ENCODE data around the gene CSRNP2. TPM values are rescaled to one million over a fixed set of nuclear protein-coding genes. Genes with fewer than 3 reads are reported as not detected.
A peak's percentile ranks its signal among the peaks of the same experiment; 100 is the strongest.

CSRNP2 gene
- total and polyA plus RNA-seq, 3 experiments from 2014 or later, result 4.8 to 21.5 (median 20.5) TPM

DNA sequence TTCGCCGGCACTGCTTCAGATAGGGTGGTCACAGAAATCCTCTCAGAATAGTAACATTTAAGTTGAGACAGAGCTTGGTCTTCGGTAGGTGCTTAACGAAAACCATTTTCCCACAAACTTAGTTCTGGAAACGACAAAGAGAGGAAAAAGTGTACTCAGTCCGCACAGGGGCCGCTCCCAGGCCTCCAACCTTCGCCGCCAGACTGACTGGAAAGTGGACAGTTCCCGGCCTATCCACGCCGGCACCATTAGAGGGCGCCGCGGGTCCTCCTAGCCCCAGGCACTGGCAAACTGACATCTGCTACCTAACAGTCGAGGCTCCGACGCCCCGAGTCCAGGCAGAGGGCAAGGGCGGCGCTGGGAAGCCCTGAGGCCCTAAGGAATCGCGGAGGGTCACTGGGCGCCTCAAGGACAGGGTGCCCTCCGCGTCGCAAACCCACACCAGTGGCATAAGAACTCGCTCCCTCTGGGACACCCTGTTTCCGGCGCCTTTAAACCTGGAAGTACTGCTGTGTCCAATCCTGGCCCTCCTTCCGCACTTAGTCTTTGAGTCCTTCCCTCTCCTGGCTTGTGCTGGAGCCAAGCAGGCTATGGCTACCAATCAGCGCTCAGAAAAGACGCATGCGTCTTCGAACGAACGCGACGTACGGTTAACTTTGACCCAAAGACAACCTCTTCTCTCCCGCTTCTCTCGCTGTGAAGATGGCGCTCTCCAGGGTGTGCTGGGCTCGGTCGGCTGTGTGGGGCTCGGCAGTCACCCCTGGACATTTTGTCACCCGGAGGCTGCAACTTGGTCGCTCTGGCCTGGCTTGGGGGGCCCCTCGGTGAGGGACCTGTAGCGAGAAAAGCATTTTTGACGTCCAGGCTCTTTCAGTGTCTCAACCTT lies 35.5 kb downstream of the CSRNP2 start, which contains the start of gene LETMD1:
TSS of gene LETMD1 (plus strand) at position 673 of the 886 bp plus-strand sequence. CDS start at position 703, 30 bp downstream.
- DNase-seq, result peak; percentile 84 to 96 (median 94)
- Mint-ChIP-seq H3K27me3 (no peaks in the 10 kb centered on the region), H3K4me1 (peaks cover 30 to 43% (median 40%) of the 10 kb centered on the region in 3 donors), H3K27ac (peak within 1 kb of the TSS; percentile 92 to 99 (median 96)), H3K36me3 (peaks cover 0 to 25% (median 1%) of the 10 kb centered on the region in 3 donors), H3K4me3 (peak within 1 kb of the TSS; percentile 92 to 100 (median 95)), H3K9me3 (no peaks in the 10 kb centered on the region)
- H3K27me3 ChIP-seq (ENCODE audit: insufficient read depth, low read length, poor library complexity, severe bottlenecking), result no peaks in the 10 kb centered on the region
- ChIA-PET CTCF (interaction anchor here (0.6 to 1.7 kb wide), 9 partner anchors 12 to 293 kb away, joined by 3 to 6 read pairs (median 3); partner anchors contain the start of gene SLC11A2), POLR2A (interaction anchor here (0.9 to 1.5 kb wide), 2 partner anchors 36 to 191 kb away, joined by 4 to 5 read pairs; partner anchors contain the start of gene DAZAP2)
- H3K9me3 ChIP-seq (ENCODE audit: low read length), result no peaks in the 10 kb centered on the region
- H3K27ac ChIP-seq (ENCODE audit: low read depth, low read length), result peak within 1 kb of the TSS; percentile 82
- H3K4me1 ChIP-seq (ENCODE audit: insufficient read depth, low read length), result peaks cover 29% of the 10 kb centered on the region
- H3K4me3 ChIP-seq (ENCODE audit: low read length), result peak within 1 kb of the TSS; percentile 82
- H3K36me3 ChIP-seq (ENCODE audit: insufficient read depth, low read length), result peaks cover 5% of the 10 kb centered on the region

DNA sequence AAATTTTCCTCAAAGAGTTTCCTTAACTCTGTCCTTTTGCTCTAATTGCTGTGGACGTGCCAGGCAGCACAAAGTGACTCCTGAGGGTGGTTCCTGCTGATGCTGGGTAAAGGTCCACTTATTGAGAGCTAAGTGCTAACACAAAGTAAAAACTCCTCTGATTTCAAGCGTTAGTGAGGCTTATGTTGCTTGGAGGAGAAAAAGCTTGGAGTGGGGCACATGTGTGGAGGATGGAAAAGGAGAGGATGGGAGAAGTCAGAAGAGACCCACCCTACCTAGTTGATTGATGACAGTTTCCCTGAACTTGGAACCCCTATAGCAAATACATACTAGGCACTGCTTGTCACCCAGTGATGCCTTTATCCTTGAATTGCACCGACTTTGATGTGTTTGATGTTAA lies 47.1 kb downstream of the CSRNP2 start:
- Histone ChIP-seq H3K27me3 (ENCODE audit: insufficient read depth, low read length, poor library complexity, severe bottlenecking) (no peaks in the 10 kb centered on the region), H3K4me3 (ENCODE audit: low read length) (no peak overlapping the region), H3K27ac (ENCODE audit: low read depth, low read length) (no peak overlapping the region), H3K4me1 (ENCODE audit: insufficient read depth, low read length) (no peaks in the 10 kb centered on the region), H3K36me3 (ENCODE audit: insufficient read depth, low read length) (no peaks in the 10 kb centered on the region), H3K9me3 (ENCODE audit: low read length) (no peaks in the 10 kb centered on the region)
- Mint-ChIP-seq H3K36me3 (peaks cover 0 to 1% (median 0%) of the 10 kb centered on the region in 3 donors), H3K4me3 (no peak overlapping the region), H3K27ac (no peak overlapping the region), H3K27me3 (no peaks in the 10 kb centered on the region), H3K9me3 (no peaks in the 10 kb centered on the region), H3K4me1 (no peaks in the 10 kb centered on the region)
- ChIA-PET CTCF (interaction anchor here (1.0 to 1.4 kb wide), 3 partner anchors 10 to 305 kb away, joined by 3 to 5 read pairs (median 4); partner anchors contain the start of gene SLC11A2), POLR2A (no interaction called here)
- DNase-seq, result no peak

DNA sequence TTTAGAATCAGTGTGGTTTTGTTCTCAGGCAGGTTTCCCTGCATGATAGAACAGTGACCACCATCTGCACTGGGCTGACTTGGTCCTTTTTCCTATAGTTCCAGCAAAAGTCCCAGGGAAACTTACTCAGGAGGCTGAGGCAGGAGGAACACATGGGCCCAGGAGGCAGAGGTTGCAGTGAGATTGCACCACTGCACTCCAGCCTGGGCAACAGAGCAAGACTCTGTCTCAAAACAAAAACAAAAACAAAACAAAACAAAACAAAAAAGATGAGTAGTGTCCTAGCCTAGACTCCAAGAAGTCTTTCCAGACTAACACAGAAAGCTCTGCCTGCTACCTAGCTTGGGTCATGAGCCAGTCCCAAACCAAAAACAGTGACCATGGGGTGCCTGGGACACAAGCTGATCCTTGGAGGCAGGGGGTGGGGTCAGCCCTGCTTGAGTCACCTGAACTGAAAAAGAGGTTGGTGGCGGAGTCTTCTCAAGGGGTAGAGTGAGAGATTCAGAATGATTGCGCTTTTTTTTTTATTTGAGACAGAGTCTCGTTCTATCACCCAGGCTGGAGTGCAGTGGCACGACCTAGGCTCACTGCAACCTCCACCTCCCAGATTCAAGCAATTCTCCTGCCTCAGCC lies 49.8 kb downstream of the CSRNP2 start:
- Histone ChIP-seq H3K27ac (ENCODE audit: low read depth, low read length) (no peak overlapping the region), H3K9me3 (ENCODE audit: low read length) (no peaks in the 10 kb centered on the region), H3K4me1 (ENCODE audit: insufficient read depth, low read length) (no peaks in the 10 kb centered on the region), H3K36me3 (ENCODE audit: insufficient read depth, low read length) (no peaks in the 10 kb centered on the region), H3K27me3 (ENCODE audit: insufficient read depth, low read length, poor library complexity, severe bottlenecking) (no peaks in the 10 kb centered on the region), H3K4me3 (ENCODE audit: low read length) (no peak overlapping the region)
- CTCF ChIA-PET, result interaction anchor here (1.2 kb wide), 1 partner anchor 13 kb away, joined by 3 read pairs; no protein-coding TSS in a partner anchor
- Mint-ChIP-seq H3K27me3 (peaks cover 4 to 6% of the 10 kb centered on the region in 2 donors), H3K9me3 (no peaks in the 10 kb centered on the region), H3K4me3 (no peak overlapping the region), H3K36me3 (peaks cover 0 to 1% (median 0%) of the 10 kb centered on the region in 3 donors), H3K27ac (peak overlapping the region in 1 of 8 donors; percentile 70), H3K4me1 (no peaks in the 10 kb centered on the region)
- POLR2A ChIA-PET, result no interaction called here
- DNase-seq, result no peak

DNA sequence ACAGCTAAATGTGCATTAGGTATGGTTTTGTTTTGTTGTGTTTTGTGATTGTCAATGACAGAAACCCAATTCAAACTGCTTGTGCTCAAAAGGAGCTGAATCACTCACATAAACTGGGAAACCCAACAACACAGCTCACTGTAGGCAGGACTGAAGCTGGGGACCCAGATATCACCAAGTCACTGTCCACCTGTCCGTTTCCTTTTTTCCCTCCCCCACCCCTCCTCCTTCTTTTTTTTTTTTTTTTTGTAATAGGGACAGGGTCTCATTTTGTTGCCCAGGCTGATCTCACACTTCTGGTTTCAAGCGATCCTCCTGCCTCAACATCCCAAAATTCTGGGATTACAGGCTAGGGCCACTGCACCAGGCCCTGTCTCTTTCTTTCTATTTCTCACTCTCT lies 50.3 kb downstream of the CSRNP2 start:
- no peak for DNase-seq
- H3K4me3 Mint-ChIP-seq, result no peak overlapping the region
- Histone ChIP-seq H3K27ac (ENCODE audit: low read depth, low read length) (no peak overlapping the region), H3K4me1 (ENCODE audit: insufficient read depth, low read length) (peaks cover 5% of the 10 kb centered on the region), H3K4me3 (ENCODE audit: low read length) (no peak overlapping the region), H3K9me3 (ENCODE audit: low read length) (no peaks in the 10 kb centered on the region), H3K36me3 (ENCODE audit: insufficient read depth, low read length) (no peaks in the 10 kb centered on the region), H3K27me3 (ENCODE audit: insufficient read depth, low read length, poor library complexity, severe bottlenecking) (no peaks in the 10 kb centered on the region)
- H3K27me3 Mint-ChIP-seq, result peaks cover 4 to 6% of the 10 kb centered on the region in 2 donors
- H3K36me3 Mint-ChIP-seq, result peaks cover 0 to 1% (median 0%) of the 10 kb centered on the region in 3 donors
- peak overlapping the region in 1 of 8 donors; percentile 70 for H3K27ac Mint-ChIP-seq
- ChIA-PET POLR2A (interaction anchor here (0.6 to 0.7 kb wide), 2 partner anchors 11 to 45 kb away, joined by 3 to 7 read pairs; no protein-coding TSS in a partner anchor), CTCF (interaction anchor here (1.2 kb wide), 1 partner anchor 14 kb away, joined by 3 read pairs; no protein-coding TSS in a partner anchor)
- H3K9me3 Mint-ChIP-seq, result no peaks in the 10 kb centered on the region
- peaks cover 0 to 3% (median 2%) of the 10 kb centered on the region in 3 donors for H3K4me1 Mint-ChIP-seq

DNA sequence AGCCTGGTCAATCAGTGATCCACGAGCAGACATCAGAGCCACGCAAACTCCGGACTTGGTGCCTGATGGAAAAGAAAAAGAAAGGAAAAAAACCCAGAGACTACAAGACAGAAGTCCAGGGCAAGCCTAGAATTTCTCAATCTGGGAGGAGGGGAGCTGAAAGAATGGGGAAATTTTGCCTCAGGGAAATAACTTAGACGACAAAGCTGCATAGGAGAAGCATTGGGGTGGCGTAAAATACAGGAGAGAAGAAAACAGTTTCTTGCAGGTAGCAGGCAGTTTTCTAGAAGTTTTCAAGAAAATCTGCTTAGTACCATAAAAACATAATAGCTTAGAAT lies 54.6 kb downstream of the CSRNP2 start:
- no peak overlapping the region for H3K27ac ChIP-seq (ENCODE audit: low read depth, low read length)
- Mint-ChIP-seq H3K9me3 (no peaks in the 10 kb centered on the region), H3K27ac (peak overlapping the region in 1 of 8 donors; percentile 52), H3K27me3 (peaks cover 4 to 6% of the 10 kb centered on the region in 2 donors), H3K36me3 (peaks cover 0 to 10% (median 1%) of the 10 kb centered on the region in 3 donors), H3K4me3 (peak overlapping the region in 1 of 7 donors; percentile 83), H3K4me1 (peaks cover 30 to 37% (median 30%) of the 10 kb centered on the region in 3 donors)
- ChIA-PET POLR2A (no interaction called here), CTCF (interaction anchor here (0.9 to 1.5 kb wide), 3 partner anchors 15 to 263 kb away, joined by 3 to 4 read pairs (median 3); no protein-coding TSS in a partner anchor)
- DNase-seq, result no peak
- H3K36me3 ChIP-seq (ENCODE audit: insufficient read depth, low read length), result no peaks in the 10 kb centered on the region
- no peak overlapping the region for H3K4me3 ChIP-seq (ENCODE audit: low read length)
- H3K27me3 ChIP-seq (ENCODE audit: insufficient read depth, low read length, poor library complexity, severe bottlenecking), result no peaks in the 10 kb centered on the region
- H3K9me3 ChIP-seq (ENCODE audit: low read length), result no peaks in the 10 kb centered on the region
- H3K4me1 ChIP-seq (ENCODE audit: insufficient read depth, low read length), result peaks cover 17% of the 10 kb centered on the region

DNA sequence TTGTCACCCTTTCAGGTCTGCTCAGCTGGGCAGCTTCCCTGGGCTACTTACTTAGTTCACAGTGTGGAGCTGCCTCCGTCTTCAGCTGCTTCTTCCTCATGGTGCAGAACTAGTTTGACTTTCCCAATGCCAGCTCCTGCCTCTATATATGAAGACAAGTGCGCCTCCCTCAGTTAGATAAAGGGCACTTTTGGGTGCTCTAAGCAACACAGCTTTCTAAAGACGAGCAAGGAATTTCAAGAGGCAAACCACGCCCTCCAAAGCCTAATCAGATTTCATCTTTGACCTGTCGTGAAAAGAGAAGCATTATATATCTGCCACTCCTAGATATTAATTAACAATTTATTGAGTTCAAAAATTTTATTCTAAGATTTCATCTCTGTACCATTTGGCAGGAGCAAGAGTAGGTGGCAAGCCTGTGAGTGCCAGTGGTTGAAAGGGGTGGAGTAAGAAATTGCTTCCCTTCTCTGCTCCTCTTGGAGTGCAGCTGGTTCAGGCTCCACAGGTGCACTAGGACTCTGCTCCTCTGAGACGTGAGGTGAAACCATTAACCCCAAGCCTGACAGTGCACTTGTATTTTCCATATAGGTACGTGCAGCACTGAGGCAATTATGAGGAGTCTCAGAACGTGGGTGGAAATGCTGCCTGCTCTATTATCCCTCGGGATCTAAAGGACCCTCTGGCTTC lies 55.1 kb downstream of the CSRNP2 start:
- CTCF ChIA-PET, result interaction anchor here (0.8 to 1.5 kb wide), 6 partner anchors 15 to 263 kb away, joined by 3 to 5 read pairs (median 4); no protein-coding TSS in a partner anchor
- H3K36me3 Mint-ChIP-seq, result peaks cover 0 to 10% (median under 1%) of the 10 kb centered on the region in 3 donors
- H3K27ac Mint-ChIP-seq, result peak overlapping the region in 1 of 8 donors; percentile 68
- Histone ChIP-seq H3K4me3 (ENCODE audit: low read length) (no peak overlapping the region), H3K27ac (ENCODE audit: low read depth, low read length) (no peak overlapping the region), H3K9me3 (ENCODE audit: low read length) (no peaks in the 10 kb centered on the region), H3K27me3 (ENCODE audit: insufficient read depth, low read length, poor library complexity, severe bottlenecking) (no peaks in the 10 kb centered on the region), H3K4me1 (ENCODE audit: insufficient read depth, low read length) (peaks cover 20% of the 10 kb centered on the region), H3K36me3 (ENCODE audit: insufficient read depth, low read length) (no peaks in the 10 kb centered on the region)
- DNase-seq, result peak in 1 of 5 donors; percentile 26
- H3K4me1 Mint-ChIP-seq, result peaks cover 33 to 42% (median 36%) of the 10 kb centered on the region in 3 donors
- POLR2A ChIA-PET, result interaction anchor here (0.9 to 1.1 kb wide), 2 partner anchors 264 to 315 kb away, joined by 3 to 9 read pairs; partner anchors contain the start of gene ATF1
- no peaks in the 10 kb centered on the region for H3K9me3 Mint-ChIP-seq
- H3K4me3 Mint-ChIP-seq, result peak overlapping the region in 5 of 7 donors; percentile 22 to 83 (median 65)
- H3K27me3 Mint-ChIP-seq, result peaks cover 4 to 6% of the 10 kb centered on the region in 2 donors

DNA sequence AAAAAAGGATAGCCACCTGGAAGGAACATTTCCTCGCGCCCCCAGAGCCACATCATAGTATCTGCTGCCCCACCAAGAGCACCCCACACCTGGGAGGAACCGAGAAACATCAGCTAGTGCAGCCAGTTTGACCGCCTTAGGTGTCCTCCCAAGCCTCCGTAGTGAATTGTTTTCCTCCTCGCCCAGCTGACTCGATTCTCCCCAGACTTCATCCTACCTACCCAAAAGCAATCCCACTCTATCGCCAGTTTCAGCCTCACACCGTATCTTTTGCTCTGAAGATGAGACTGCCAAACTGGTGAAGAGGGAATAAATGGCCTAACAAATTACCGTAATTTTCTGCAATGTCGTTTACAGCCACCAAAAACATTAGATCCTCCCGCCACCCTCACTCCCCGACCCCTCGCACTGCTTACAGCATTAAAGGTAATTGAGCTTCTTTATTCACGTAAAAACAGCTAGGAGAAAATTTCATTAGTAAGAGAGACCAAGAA lies 56.0 kb downstream of the CSRNP2 start:
- POLR2A ChIA-PET, result interaction anchor here (0.7 to 1.1 kb wide), 3 partner anchors 260 to 314 kb away, joined by 3 to 9 read pairs (median 4); partner anchors contain the start of gene ATF1
- Mint-ChIP-seq H3K36me3 (peaks cover 0 to 10% (median 0%) of the 10 kb centered on the region in 3 donors), H3K27ac (peak overlapping the region in 5 of 8 donors; percentile 47 to 71 (median 60))

More for the DNA sequence above, 56.0 kb downstream of the CSRNP2 start:
- no peak overlapping the region for H3K4me3 ChIP-seq (ENCODE audit: low read length)
- H3K27ac ChIP-seq (ENCODE audit: low read depth, low read length), result no peak overlapping the region
- H3K9me3 ChIP-seq (ENCODE audit: low read length), result no peaks in the 10 kb centered on the region
- no peaks in the 10 kb centered on the region for H3K27me3 ChIP-seq (ENCODE audit: insufficient read depth, low read length, poor library complexity, severe bottlenecking)
- H3K4me1 ChIP-seq (ENCODE audit: insufficient read depth, low read length), result peaks cover 20% of the 10 kb centered on the region
- CTCF ChIA-PET, result interaction anchor here (0.8 to 1.8 kb wide), 6 partner anchors 8 to 205 kb away, joined by 3 to 5 read pairs (median 4); no protein-coding TSS in a partner anchor
- H3K4me3 Mint-ChIP-seq, result peak overlapping the region; percentile 14 to 79 (median 67)
- peaks cover 34 to 48% (median 41%) of the 10 kb centered on the region in 3 donors for H3K4me1 Mint-ChIP-seq
- no peak for DNase-seq
- H3K36me3 ChIP-seq (ENCODE audit: insufficient read depth, low read length), result no peaks in the 10 kb centered on the region
- peaks cover 4 to 6% of the 10 kb centered on the region in 2 donors for H3K27me3 Mint-ChIP-seq
- no peaks in the 10 kb centered on the region for H3K9me3 Mint-ChIP-seq
